OCI-LY1 (cell line): ENCODE results near the gene PRR5L.

Experiments
- EZH2 ChIP-seq: fragments of 200-600 bp; sonication (generic), shearing (Covaris generic); IDR thresholded peaks from 2 replicates; pipeline ENCODE4 v1.8.0; 2017; ENCODE audit warnings: borderline replicate concordance, mixed run types, mild to moderate bottlenecking, antibody characterized with exemption, low read length, moderate library complexity, mixed read lengths
- TF ChIP-seq, protein P1 (sequence below): fragments of 200-600 bp; sonication (generic), shearing (Covaris generic); IDR thresholded peaks from 2 replicates; pipeline ENCODE4 v1.5.1; 2017; ENCODE audit warnings: mild to moderate bottlenecking, antibody characterized with exemption, low read length, moderate library complexity, mixed read lengths

DNA sequence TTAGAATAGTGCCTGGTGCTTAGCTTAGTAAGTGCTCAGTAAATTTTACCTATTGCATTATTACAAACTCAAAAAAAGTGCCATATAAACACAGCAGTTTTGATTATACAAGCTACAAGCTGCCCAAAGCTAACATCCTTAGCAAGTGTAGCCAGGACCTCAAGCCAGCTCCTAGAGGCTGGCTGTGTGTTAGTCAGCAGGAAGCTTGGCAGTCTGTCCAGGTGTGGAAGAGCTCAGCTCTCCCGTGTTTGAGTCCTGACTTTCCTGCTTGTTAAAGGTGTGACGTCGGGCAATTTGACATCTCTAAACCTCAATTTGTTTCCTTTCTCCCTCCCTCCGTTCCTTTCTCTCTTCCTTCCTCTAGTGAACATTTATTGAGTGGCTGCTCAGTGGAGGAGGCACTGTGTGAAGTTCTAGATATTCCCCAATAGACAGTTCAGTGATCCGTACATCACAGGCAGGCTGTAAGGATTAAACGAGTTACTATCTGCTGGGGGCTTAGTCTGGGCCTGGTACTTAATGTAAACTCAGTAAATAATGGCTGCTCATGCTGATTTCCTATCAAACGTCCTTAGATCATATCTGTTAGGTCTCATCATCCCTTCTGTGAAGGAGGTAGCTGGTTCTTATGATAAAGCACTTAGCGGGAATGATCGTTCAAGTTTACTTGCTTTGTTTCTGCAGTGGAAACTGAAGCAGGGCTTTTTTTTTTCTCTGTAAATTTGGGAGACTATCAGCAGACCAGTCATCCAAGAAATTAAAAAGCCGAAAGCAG, 68.7 kb downstream of the PRR5L start:
- TF ChIP-seq, protein P1, sequence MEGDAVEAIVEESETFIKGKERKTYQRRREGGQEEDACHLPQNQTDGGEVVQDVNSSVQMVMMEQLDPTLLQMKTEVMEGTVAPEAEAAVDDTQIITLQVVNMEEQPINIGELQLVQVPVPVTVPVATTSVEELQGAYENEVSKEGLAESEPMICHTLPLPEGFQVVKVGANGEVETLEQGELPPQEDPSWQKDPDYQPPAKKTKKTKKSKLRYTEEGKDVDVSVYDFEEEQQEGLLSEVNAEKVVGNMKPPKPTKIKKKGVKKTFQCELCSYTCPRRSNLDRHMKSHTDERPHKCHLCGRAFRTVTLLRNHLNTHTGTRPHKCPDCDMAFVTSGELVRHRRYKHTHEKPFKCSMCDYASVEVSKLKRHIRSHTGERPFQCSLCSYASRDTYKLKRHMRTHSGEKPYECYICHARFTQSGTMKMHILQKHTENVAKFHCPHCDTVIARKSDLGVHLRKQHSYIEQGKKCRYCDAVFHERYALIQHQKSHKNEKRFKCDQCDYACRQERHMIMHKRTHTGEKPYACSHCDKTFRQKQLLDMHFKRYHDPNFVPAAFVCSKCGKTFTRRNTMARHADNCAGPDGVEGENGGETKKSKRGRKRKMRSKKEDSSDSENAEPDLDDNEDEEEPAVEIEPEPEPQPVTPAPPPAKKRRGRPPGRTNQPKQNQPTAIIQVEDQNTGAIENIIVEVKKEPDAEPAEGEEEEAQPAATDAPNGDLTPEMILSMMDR = no peak
- TF ChIP-seq EZH2 = no peak
